SK-N-SH (cell line): Measurements from ENCODE around the gene TBCEL. TPM values are rescaled to one million over a fixed set of nuclear protein-coding genes. Genes with fewer than 3 reads are reported as not detected.

Source experiments
- CTCF ChIA-PET: fragments of 300-600, 350-600 bp; formaldehyde crosslinking; extraction: SDS; loops from one replicate; lab custom pipeline; 2021; lab: Yijun Ruan, JAX
- POLR2A ChIA-PET: fragments of 350-600 bp; sonication (Branson Sonifier 250); formaldehyde crosslinking; extraction: SDS; loops from one replicate; lab custom pipeline; 2020; ENCODE audit warnings: antibody characterized with exemption, inconsistent platforms; lab: Yijun Ruan, JAX
- DNase-seq: peaks from one replicate; pipeline ENCODE4 v3.0.0; 2012
- H2AFZ ChIP-seq: fragments of 200-600 bp; sonication (generic); 2 replicates; pipeline ENCODE4 v1.8.1; 2016; ENCODE audit warnings: antibody characterized with exemption, mild to moderate bottlenecking, low read depth
- H3F3A ChIP-seq: fragments of 200-600 bp; sonication (generic); replicated peaks from 2 replicates; pipeline ENCODE3; 2016; ENCODE audit warnings: antibody characterized with exemption, mild to moderate bottlenecking; ENCODE audit not compliant: insufficient read depth
- H3K27ac ChIP-seq, 2 experiments: fragments of 200-500 bp in 1 of 2; fragments of 200-600 bp in 1 of 2; sonication (Bioruptor generic) in 1 of 2; sonication (generic), shearing (Covaris generic) in 1 of 2; 2 replicates each; pipeline versions ENCODE4 v1.5.1 to v1.6.1; 2014 to 2016; ENCODE audit warnings: low read depth in 2 of 2, inconsistent platforms in 1 of 2, low read length in 1 of 2, mild to moderate bottlenecking in 1 of 2, mixed read lengths in 1 of 2
- H3K27me3 ChIP-seq: fragments of 200-600 bp; sonication (generic), shearing (Covaris generic); 2 replicates; pipeline ENCODE4 v1.6.1; 2016; ENCODE audit warnings: mixed run types; ENCODE audit not compliant: insufficient read depth
- H3K36me3 ChIP-seq, 2 experiments: fragments of 200-500 bp in 1 of 2; fragments of 200-600 bp in 1 of 2; sonication (Bioruptor generic) in 1 of 2; sonication (generic) in 1 of 2; replicated peaks in 1 of 2; 2 replicates each; pipeline versions ENCODE3 to v1.5.1; 2014 to 2016; ENCODE audit warnings: low read length in 1 of 2, mild to moderate bottlenecking in 1 of 2; ENCODE audit not compliant: insufficient read depth in 2 of 2, control insufficient read depth in 1 of 2
- H3K4me1 ChIP-seq, 2 experiments: fragments of 200-500 bp in 1 of 2; fragments of 200-600 bp in 1 of 2; sonication (Bioruptor generic) in 1 of 2; sonication (generic), shearing (Covaris generic) in 1 of 2; 2 replicates each; pipeline versions ENCODE4 v1.5.1 to v1.6.1; 2014 to 2016; ENCODE audit warnings: low read depth in 1 of 2, low read length in 1 of 2, mixed run types in 1 of 2; ENCODE audit not compliant: insufficient read depth in 2 of 2, control insufficient read depth in 1 of 2
- H3K4me2 ChIP-seq: fragments of 200-600 bp; sonication (generic), shearing (Covaris generic); 2 replicates; pipeline ENCODE4 v1.6.1; 2017; ENCODE audit warnings: mixed run types
- H3K4me3 ChIP-seq, 2 experiments: fragments of 200-500 bp in 1 of 2; fragments of 200-600 bp in 1 of 2; sonication (Bioruptor generic) in 1 of 2; sonication (generic), shearing (Covaris generic) in 1 of 2; 2 replicates each; pipeline versions ENCODE4 v1.5.1 to v1.8.1; 2014 to 2016; ENCODE audit warnings: low read depth in 2 of 2, inconsistent platforms in 1 of 2, low read length in 1 of 2, mild to moderate bottlenecking in 1 of 2, mixed read lengths in 1 of 2, moderate library complexity in 1 of 2
- H3K79me2 ChIP-seq: fragments of 200-600 bp; sonication (generic); 2 replicates; pipeline ENCODE4 v1.8.1; 2017; ENCODE audit warnings: mild to moderate bottlenecking; ENCODE audit not compliant: insufficient read depth
- H3K9ac ChIP-seq: fragments of 200-600 bp; sonication (generic); 2 replicates; pipeline ENCODE4 v1.6.1; 2017; ENCODE audit warnings: mixed run types
- H3K9me2 ChIP-seq: fragments of 200-600 bp; sonication (generic); 2 replicates; pipeline ENCODE4 v1.6.1; 2017; ENCODE audit warnings: mixed run types
- H3K9me3 ChIP-seq: fragments of 200-600 bp; sonication (generic); 2 replicates; pipeline ENCODE4 v1.6.1; 2017; ENCODE audit warnings: mixed run types, mild to moderate bottlenecking, moderate library complexity
- H4K20me1 ChIP-seq: fragments of 200-600 bp; sonication (generic); 2 replicates; pipeline ENCODE4 v1.6.1; 2017; ENCODE audit warnings: mild to moderate bottlenecking, mixed run types; ENCODE audit not compliant: insufficient read depth
- ELF1 ChIP-seq: IDR thresholded peaks from 2 replicates; pipeline ENCODE4 v1.4.0; 2012
- EP300 ChIP-seq, 2 experiments: IDR thresholded peaks; 2 replicates each; pipeline versions ENCODE4 v1.4.0 to v1.6.1; 2012; ENCODE audit warnings: borderline replicate concordance in 1 of 2, low read depth in 1 of 2, low read length in 1 of 2
- FOXJ3 ChIP-seq: sonication (generic); formaldehyde crosslinking; IDR thresholded peaks from 2 replicates; pipeline ENCODE4 v1.5.1; 2020; ENCODE audit warnings: mild to moderate bottlenecking, missing genetic modification reagents
- GATA2 ChIP-seq: sonication (generic); formaldehyde crosslinking; IDR thresholded peaks from 2 replicates; pipeline ENCODE4 v1.5.0; 2020; ENCODE audit warnings: mild to moderate bottlenecking, missing genetic modification reagents
- JUND ChIP-seq: IDR thresholded peaks from 2 replicates; pipeline ENCODE4 v1.4.0; 2012
- MEF2A ChIP-seq: IDR thresholded peaks from 2 replicates; pipeline ENCODE4 v1.4.0; 2012; ENCODE audit warnings: low read depth, borderline replicate concordance
- NFIC ChIP-seq: IDR thresholded peaks from 2 replicates; pipeline ENCODE4 v1.4.0; 2012; ENCODE audit warnings: borderline replicate concordance
- RAD21 ChIP-seq: IDR thresholded peaks from 2 replicates; pipeline ENCODE4 v1.6.1; 2012; ENCODE audit warnings: mild to moderate bottlenecking, low read length
- RCOR1 ChIP-seq: fragments of 150-350 bp; IDR thresholded peaks from 2 replicates; pipeline ENCODE4 v1.6.1; 2017; ENCODE audit warnings: antibody characterized with exemption, low read length
- RFX5 ChIP-seq: IDR thresholded peaks from 2 replicates; pipeline ENCODE4 v1.6.1; 2012; ENCODE audit warnings: mild to moderate bottlenecking, improper control_type of control experiment, low read length
- SMC3 ChIP-seq: IDR thresholded peaks from 2 replicates; pipeline ENCODE4 v1.6.1; 2012; ENCODE audit warnings: low read depth, low read length, improper control_type of control experiment
- TAF1 ChIP-seq: IDR thresholded peaks from 2 replicates; pipeline ENCODE4 v1.6.1; 2012; ENCODE audit warnings: low read depth, mild to moderate bottlenecking, low read length, moderate library complexity, borderline replicate concordance
- TCF12 ChIP-seq: IDR thresholded peaks from 2 replicates; pipeline ENCODE4 v1.4.0; 2012
- TEAD4 ChIP-seq: IDR thresholded peaks from 2 replicates; pipeline ENCODE4 v1.4.0; 2012; ENCODE audit warnings: mild to moderate bottlenecking, borderline replicate concordance; ENCODE audit not compliant: insufficient read depth
- WGBS: methylation state at CpG from one replicate; pipeline ENCODE4 v1.1.6; 2017; ENCODE audit warnings: low lambda C conversion rate; 5-methylcytosine and 5-hydroxymethylcytosine counted together
- polyA plus RNA-seq, 3 experiments: library from polyadenylated mRNA; depleted of rRNA; stranded (reverse); fragments of >200 nt; gene quantifications; 2 replicates each; pipeline ENCODE4 v1.2.3, GENCODE V29; 2012
- TF ChIP-seq, protein P1 (sequence below): fragments of 200-600 bp; sonication (generic); IDR thresholded peaks from 2 replicates; pipeline ENCODE4 v1.6.1; 2017; ENCODE audit warnings: antibody characterized with exemption, mild to moderate bottlenecking, moderate library complexity

The TBCEL gene
- polyA plus RNA-seq, 1 of the 3 experiments (the other 2 are of a cell fraction), result 5.9 TPM

GRCh38 chr11:121023848-121024751 is at the start of gene TBCEL (continued):
- TF ChIP-seq TCF12 (peak; percentile 13; the same call in 1 of the 2 replicates), EP300 (IDR thresholded peaks at IDR 0.05; ENCODE audit: borderline replicate concordance in 1 of 2, low read depth in 1 of 2, low read length in 1 of 2) (peak in 1 of 2 experiments; percentile 20; a peak in 1 of 4 replicates), FOXJ3 (peak; percentile 43; the same call in 1 of the 2 replicates), TAF1 (peak; percentile 69; the same call in 1 of the 2 replicates), GATA2 (CRISPR knock-in tag) (no peak), TEAD4 (no peak), NFIC (no peak), RFX5 (peak; percentile 63; the same call in 1 of the 2 replicates), RAD21 (no peak), JUND (no peak), SMC3 (no peak), ELF1 (peak; percentile 81)
- TF ChIP-seq, protein P1, sequence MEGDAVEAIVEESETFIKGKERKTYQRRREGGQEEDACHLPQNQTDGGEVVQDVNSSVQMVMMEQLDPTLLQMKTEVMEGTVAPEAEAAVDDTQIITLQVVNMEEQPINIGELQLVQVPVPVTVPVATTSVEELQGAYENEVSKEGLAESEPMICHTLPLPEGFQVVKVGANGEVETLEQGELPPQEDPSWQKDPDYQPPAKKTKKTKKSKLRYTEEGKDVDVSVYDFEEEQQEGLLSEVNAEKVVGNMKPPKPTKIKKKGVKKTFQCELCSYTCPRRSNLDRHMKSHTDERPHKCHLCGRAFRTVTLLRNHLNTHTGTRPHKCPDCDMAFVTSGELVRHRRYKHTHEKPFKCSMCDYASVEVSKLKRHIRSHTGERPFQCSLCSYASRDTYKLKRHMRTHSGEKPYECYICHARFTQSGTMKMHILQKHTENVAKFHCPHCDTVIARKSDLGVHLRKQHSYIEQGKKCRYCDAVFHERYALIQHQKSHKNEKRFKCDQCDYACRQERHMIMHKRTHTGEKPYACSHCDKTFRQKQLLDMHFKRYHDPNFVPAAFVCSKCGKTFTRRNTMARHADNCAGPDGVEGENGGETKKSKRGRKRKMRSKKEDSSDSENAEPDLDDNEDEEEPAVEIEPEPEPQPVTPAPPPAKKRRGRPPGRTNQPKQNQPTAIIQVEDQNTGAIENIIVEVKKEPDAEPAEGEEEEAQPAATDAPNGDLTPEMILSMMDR, result no peak

DNA sequence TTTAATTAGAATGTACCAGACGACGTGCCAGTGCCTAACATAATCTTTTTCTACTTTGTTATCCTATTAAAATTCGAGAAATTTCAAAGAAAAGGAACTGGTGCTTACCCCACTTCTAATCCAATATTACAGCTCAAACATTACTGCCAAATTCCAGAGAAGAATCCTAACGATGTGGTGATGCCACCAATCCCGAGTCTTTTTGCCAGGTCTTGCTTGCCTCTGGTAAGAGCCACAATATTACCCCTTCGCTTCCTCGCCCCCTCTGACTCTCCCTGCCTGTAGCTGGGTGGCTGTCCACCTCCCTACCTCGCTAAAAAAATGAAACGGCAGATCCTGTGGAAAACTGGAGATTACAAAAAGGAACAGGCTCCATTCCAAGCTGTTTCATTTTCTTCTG is 49.4 kb upstream of the TBCEL start:
- no peaks in the 10 kb centered on the region for H3K79me2 ChIP-seq
- H3K4me1 ChIP-seq, result no peaks in the 10 kb centered on the region
- DNase-seq, result no peak
- H3K36me3 ChIP-seq, result no peaks in the 10 kb centered on the region
- H3K9me2 ChIP-seq, result no peaks in the 10 kb centered on the region
- H4K20me1 ChIP-seq, result no peaks in the 10 kb centered on the region
- H2AFZ ChIP-seq, result no peak overlapping the region
- POLR2A ChIA-PET, result no interaction called here
- H3K9me3 ChIP-seq, result no peaks in the 10 kb centered on the region
- H3K4me2 ChIP-seq, result no peak overlapping the region
- H3K9ac ChIP-seq, result no peak overlapping the region
- no peaks in the 10 kb centered on the region for H3K27me3 ChIP-seq
- TF ChIP-seq, protein P1, result no peak
- TF ChIP-seq TEAD4 (no peak), RCOR1 (no peak), EP300 (IDR thresholded peaks at IDR 0.05; ENCODE audit: borderline replicate concordance in 1 of 2, low read depth in 1 of 2, low read length in 1 of 2) (no peak), MEF2A (no peak)
- H3F3A ChIP-seq, result no peaks in the 10 kb centered on the region
- CTCF ChIA-PET, result interaction anchor here (0.8 to 4.4 kb wide), 4 partner anchors 11 to 173 kb away, joined by 3 to 9 read pairs (median 3); no protein-coding TSS in a partner anchor
- WGBS, result 38% methylated on average over 9 of the region's 9 CpGs
- H3K27ac ChIP-seq, result no peak overlapping the region
- no peak overlapping the region for H3K4me3 ChIP-seq
